ENCODE results near the gene CSE1L. TPM values are rescaled to one million over a fixed set of nuclear protein-coding genes. Genes with fewer than 3 reads are reported as not detected.

The CSE1L gene
- total RNA-seq, 1 experiment from 2014 or later, result 158 TPM

DNA sequence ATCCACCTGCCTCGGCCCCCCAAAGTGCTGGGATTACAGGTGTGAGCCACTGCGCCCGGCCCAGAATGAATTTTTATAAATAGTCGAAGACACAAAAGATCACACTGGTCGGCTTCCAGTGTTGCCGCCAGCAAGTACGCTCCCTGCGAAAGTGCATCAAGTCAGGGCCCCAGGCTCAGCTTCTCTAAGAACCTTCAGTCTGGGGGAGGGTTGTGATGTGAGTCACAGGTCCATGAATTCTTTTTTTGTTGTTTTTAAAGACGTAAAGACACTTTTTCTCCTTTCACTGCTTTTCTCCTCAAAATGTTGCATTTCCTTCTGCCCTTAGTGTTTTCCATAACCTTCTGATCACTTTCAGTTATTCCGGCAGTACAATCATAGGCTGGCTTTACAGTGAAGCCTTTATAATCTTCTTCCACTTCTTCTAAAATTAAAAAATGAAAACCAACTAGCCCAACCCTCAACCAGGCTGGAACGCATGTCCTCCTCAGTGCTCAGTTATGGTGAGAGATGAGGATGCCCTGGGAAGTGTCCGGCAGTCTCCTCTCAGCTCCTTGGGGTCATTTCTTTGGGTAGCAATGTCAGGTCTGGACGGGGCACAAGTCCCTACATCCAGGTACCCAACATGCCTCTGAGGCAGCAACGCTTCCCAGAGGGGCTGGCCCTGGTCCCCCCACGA is 66.6 kb downstream of the CSE1L start:
- Histone ChIP-seq H3K9me3 (ENCODE audit: control insufficient read depth in 1 of 2, insufficient read depth in 1 of 2, low read depth in 1 of 2, low read length in 2 of 2) (no peaks in the 10 kb centered on the region), H3K4me1 (ENCODE audit: control insufficient read depth in 1 of 2, insufficient read depth in 2 of 2, low read length in 2 of 2) (no peaks in the 10 kb centered on the region), H3K79me2 (ENCODE audit: insufficient read depth, low read length) (no peaks in the 10 kb centered on the region; the same call in 1 of the 2 replicates), H3K4me3 (replicated peaks in 1 of 2; ENCODE audit: low read depth in 1 of 2, low read length in 2 of 2) (no peak overlapping the region), H3K9me2 (ENCODE audit: insufficient read depth) (no peaks in the 10 kb centered on the region), H3K9ac (ENCODE audit: low read length) (no peak overlapping the region), H4K20me1 (ENCODE audit: insufficient read depth) (no peaks in the 10 kb centered on the region), H3K36me3 (ENCODE audit: control insufficient read depth in 1 of 2, insufficient read depth in 2 of 2, low read length in 2 of 2) (peaks cover 20 to 22% of the 10 kb centered on the region in 2 experiments; a peak in 3 of 4 replicates), H3K27me3 (ENCODE audit: insufficient read depth, low read length) (no peaks in the 10 kb centered on the region), H3K4me2 (ENCODE audit: low read length) (no peak overlapping the region), H2AFZ (ENCODE audit: low read depth, low read length, poor library complexity, severe bottlenecking) (no peak overlapping the region), H3K27ac (ENCODE audit: low read depth, low read length) (no peak overlapping the region)
- CTCF ChIA-PET, result no interaction called here
- intact Hi-C loops (cut with micrococcal nuclease), result no loop called here
- POLR2A ChIA-PET, result no interaction called here
- DNase-seq (ENCODE audit: low read depth, low spot score) (no peak), ATAC-seq (no peak)
- RAD21 ChIA-PET (ENCODE audit: low non-redundant PET in 1 of 2, low total read pairs in 2 of 2, uncharacterized antibody in 2 of 2, unreplicated experiment in 2 of 2), result no interaction called here
- no TSS peak for BruUV-seq (replicated peaks)
- TF ChIP-seq ZNF274 (IDR thresholded peaks at IDR 0.05; ENCODE audit: low read depth, low read length) (no peak), FOSL1 (IDR thresholded peaks at IDR 0.05; ENCODE audit: low read depth) (no peak)

DNA sequence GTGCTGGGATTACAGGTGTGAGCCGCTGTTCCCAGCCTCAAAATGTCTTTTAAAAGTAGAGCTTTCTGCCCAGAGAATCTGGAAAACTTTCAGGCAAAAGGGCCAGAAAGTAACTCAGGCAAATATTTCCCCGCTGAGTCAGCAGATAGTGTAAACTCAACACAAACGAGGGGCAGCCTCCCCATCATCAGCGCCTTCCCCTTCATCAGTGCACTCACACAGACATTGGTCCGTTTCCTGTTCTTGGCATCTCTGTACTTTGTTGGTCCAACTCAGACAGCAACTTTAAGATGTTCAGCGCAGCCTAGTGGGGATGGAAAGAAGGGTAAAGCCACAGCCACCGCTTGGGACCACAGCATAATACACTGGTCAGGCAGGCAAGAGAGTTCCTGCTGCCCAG is 69.5 kb downstream of the CSE1L start:
- POLR2A ChIA-PET, result no interaction called here

More for the DNA sequence above, 69.5 kb downstream of the CSE1L start:
- Histone ChIP-seq H3K4me1 (ENCODE audit: control insufficient read depth in 1 of 2, insufficient read depth in 2 of 2, low read length in 2 of 2) (no peaks in the 10 kb centered on the region), H3K4me2 (ENCODE audit: low read length) (no peak overlapping the region), H3K9me2 (ENCODE audit: insufficient read depth) (no peaks in the 10 kb centered on the region), H3K9ac (ENCODE audit: low read length) (no peak overlapping the region), H3K27ac (ENCODE audit: low read depth, low read length) (no peak overlapping the region), H3K79me2 (ENCODE audit: insufficient read depth, low read length) (no peaks in the 10 kb centered on the region; the same call in 1 of the 2 replicates), H3K36me3 (ENCODE audit: control insufficient read depth in 1 of 2, insufficient read depth in 2 of 2, low read length in 2 of 2) (peaks cover 38 to 39% of the 10 kb centered on the region in 2 experiments), H3K4me3 (replicated peaks in 1 of 2; ENCODE audit: low read depth in 1 of 2, low read length in 2 of 2) (no peak overlapping the region), H4K20me1 (ENCODE audit: insufficient read depth) (no peaks in the 10 kb centered on the region), H2AFZ (ENCODE audit: low read depth, low read length, poor library complexity, severe bottlenecking) (no peak overlapping the region), H3K9me3 (ENCODE audit: control insufficient read depth in 1 of 2, insufficient read depth in 1 of 2, low read depth in 1 of 2, low read length in 2 of 2) (no peaks in the 10 kb centered on the region), H3K27me3 (ENCODE audit: insufficient read depth, low read length) (no peaks in the 10 kb centered on the region)
- no TSS peak for BruUV-seq (replicated peaks)
- intact Hi-C loops (cut with micrococcal nuclease), result no loop called here
- ATAC-seq, result no peak
- DNase-seq (ENCODE audit: low read depth, low spot score), result no peak
- ChIA-PET RAD21 (ENCODE audit: low non-redundant PET in 1 of 2, low total read pairs in 2 of 2, uncharacterized antibody in 2 of 2, unreplicated experiment in 2 of 2) (no interaction called here), CTCF (no interaction called here)
- TF ChIP-seq SIN3A (IDR thresholded peaks at IDR 0.05; ENCODE audit: low read depth), result no peak
- no peak for TF ChIP-seq JUND (IDR thresholded peaks at IDR 0.05)
- TF ChIP-seq SRF (IDR thresholded peaks at IDR 0.05; ENCODE audit: low read depth), result no peak
- no peak for TF ChIP-seq YY1 (IDR thresholded peaks at IDR 0.05; ENCODE audit: extremely low read depth, insufficient replicate concordance, low read depth, low read length)
- TF ChIP-seq EZH2 (IDR thresholded peaks at IDR 0.05), result no peak
- no peak for TF ChIP-seq CBX3 (IDR thresholded peaks at IDR 0.05; ENCODE audit: low read depth)
- TF ChIP-seq ZBTB33 (IDR thresholded peaks at IDR 0.05; ENCODE audit: extremely low read depth, insufficient replicate concordance, low read length), result no peak
- TF ChIP-seq CEBPB (IDR thresholded peaks at IDR 0.05; ENCODE audit: low read depth), result no peak
- TF ChIP-seq POLR2A (IDR thresholded peaks at IDR 0.05; ENCODE audit: borderline replicate concordance, extremely low read depth, insufficient read depth, insufficient read length), result no peak
